H1 (cell line): ENCODE data around the gene TBC1D19. TPM values are rescaled to one million over a fixed set of nuclear protein-coding genes. Genes with fewer than 3 reads are reported as not detected.

Experiments
- CTCF ChIA-PET: fragments of 300-600 bp; sonication (Branson Sonifier 250); formaldehyde crosslinking; loops from one replicate; lab custom pipeline; 2021; ENCODE audit not compliant: partially characterized antibody; lab: Charles Lee
- POLR2A ChIA-PET: fragments of 300-600 bp; sonication (Branson Sonifier 250); formaldehyde crosslinking; loops from one replicate; lab custom pipeline; 2021; ENCODE audit warnings: inconsistent platforms; ENCODE audit not compliant: partially characterized antibody; lab: Charles Lee
- DNase-seq, 2 experiments: peaks; one replicate each; pipeline versions ENCODE4 v3.0.0 to v3.0.0-alpha.2; 2010 to 2022; ENCODE audit warnings: low spot score in 2 of 2, low read depth in 1 of 2, mixed read lengths in 1 of 2
- FAIRE-seq: peaks from 2 replicates; lab custom pipeline; 2011; peaks lifted over from hg19 to GRCh38; lab: Jason Lieb, UNC
- H2AFZ ChIP-seq: 2 replicates; pipeline ENCODE4 v1.8.1; 2012; ENCODE audit warnings: low read length, inconsistent platforms
- H2AK5ac ChIP-seq: 2 replicates; pipeline ENCODE4 v1.6.1; 2013; ENCODE audit warnings: low read depth, low read length
- H2BK120ac ChIP-seq: replicated peaks from 2 replicates; pipeline ENCODE3; 2013; ENCODE audit warnings: low read depth, low read length, inconsistent platforms
- H2BK12ac ChIP-seq: 2 replicates; pipeline ENCODE4 v1.6.1; 2013; ENCODE audit warnings: low read depth, low read length
- H2BK15ac ChIP-seq: 2 replicates; pipeline ENCODE4 v1.6.1; 2013; ENCODE audit warnings: low read length
- H2BK20ac ChIP-seq: 2 replicates; pipeline ENCODE4 v1.6.1; 2013; ENCODE audit warnings: low read length
- H2BK5ac ChIP-seq: 2 replicates; pipeline ENCODE4 v1.6.1; 2013; ENCODE audit warnings: low read depth, low read length
- H3K14ac ChIP-seq: 2 replicates; pipeline ENCODE4 v1.6.1; 2013; ENCODE audit warnings: inconsistent platforms; ENCODE audit not compliant: insufficient read length
- H3K18ac ChIP-seq: 2 replicates; pipeline ENCODE4 v1.6.1; 2013; ENCODE audit warnings: low read length; ENCODE audit errors: extremely low read depth
- H3K23ac ChIP-seq: 2 replicates; pipeline ENCODE4 v1.6.1; 2013; ENCODE audit warnings: inconsistent platforms; ENCODE audit not compliant: insufficient read length
- H3K23me2 ChIP-seq: 2 replicates; pipeline ENCODE4 v1.6.1; 2013; ENCODE audit warnings: low read depth, low read length
- H3K27ac ChIP-seq: 2 replicates; pipeline ENCODE4 v1.6.1; 2011; ENCODE audit warnings: low read depth, low read length, inconsistent platforms
- H3K27me3 ChIP-seq, 4 experiments: replicated peaks in 1 of 4; 1 replicate in 1 of 4; 2 replicates in 3 of 4; pipeline versions ENCODE4 v1.6.1 to v1.8.1; 2011 to 2013; ENCODE audit warnings: low read length in 3 of 4, mild to moderate bottlenecking in 3 of 4, inconsistent platforms in 2 of 4, mixed read lengths in 2 of 4, moderate library complexity in 1 of 4; ENCODE audit not compliant: control insufficient read depth in 3 of 4, insufficient read depth in 3 of 4; ENCODE audit errors: extremely low read depth in 1 of 4
- H3K36me3 ChIP-seq, 4 experiments: 2 replicates each; pipeline versions ENCODE4 v1.6.1 to v1.8.1; 2011 to 2013; ENCODE audit warnings: mild to moderate bottlenecking in 4 of 4, low read length in 3 of 4, moderate library complexity in 2 of 4, control low read depth in 1 of 4, inconsistent platforms in 1 of 4; ENCODE audit not compliant: insufficient read depth in 4 of 4, control insufficient read depth in 2 of 4
- H3K4ac ChIP-seq: replicated peaks from 2 replicates; pipeline ENCODE3; 2013; ENCODE audit warnings: low read length, low read depth, mixed read lengths, inconsistent platforms; ENCODE audit not compliant: insufficient read length
- H3K4me1 ChIP-seq, 4 experiments: replicated peaks in 1 of 4; 1 replicate in 1 of 4; 2 replicates in 3 of 4; pipeline versions ENCODE4 v1.6.1 to v1.8.1; 2011 to 2013; ENCODE audit warnings: low read length in 3 of 4, inconsistent platforms in 2 of 4, mixed read lengths in 1 of 4; ENCODE audit not compliant: insufficient read depth in 4 of 4, control insufficient read depth in 3 of 4
- H3K4me2 ChIP-seq, 2 experiments: 2 replicates each; pipeline versions ENCODE4 v1.6.1 to v1.8.1; 2011 to 2013; ENCODE audit warnings: low read depth in 2 of 2, low read length in 2 of 2, control low read depth in 1 of 2, inconsistent platforms in 1 of 2, mild to moderate bottlenecking in 1 of 2; ENCODE audit not compliant: insufficient read depth in 1 of 2
- H3K4me3 ChIP-seq, 4 experiments: fragments of 200-600, 300-600 bp in 1 of 4; sonication (generic), shearing (Covaris generic), sonication (Bioruptor Twin) in 1 of 4; 2 replicates each; pipeline versions ENCODE4 v1.5.1 to v1.8.1; 2011 to 2016; ENCODE audit warnings: low read length in 4 of 4, low read depth in 3 of 4, control low read depth in 2 of 4, inconsistent platforms in 2 of 4, mild to moderate bottlenecking in 2 of 4, mixed read lengths in 1 of 4, moderate library complexity in 1 of 4; ENCODE audit not compliant: insufficient read depth in 2 of 4; ENCODE audit errors: extremely low read depth in 1 of 4
- H3K56ac ChIP-seq: replicated peaks from 2 replicates; pipeline ENCODE3; 2013; ENCODE audit warnings: low read depth, mild to moderate bottlenecking, mixed read lengths, low read length, inconsistent platforms; ENCODE audit not compliant: insufficient read length
- H3K79me1 ChIP-seq: 2 replicates; pipeline ENCODE4 v1.6.1; 2013; ENCODE audit warnings: low read depth, low read length, control low read depth
- H3K79me2 ChIP-seq, 2 experiments: 2 replicates each; pipeline versions ENCODE4 v1.6.1 to v1.8.1; 2012 to 2013; ENCODE audit warnings: low read length in 2 of 2, mild to moderate bottlenecking in 2 of 2, inconsistent platforms in 1 of 2; ENCODE audit not compliant: insufficient read depth in 2 of 2, control insufficient read depth in 1 of 2
- H3K9ac ChIP-seq, 4 experiments: replicated peaks in 1 of 4; 1 replicate in 1 of 4; 2 replicates in 3 of 4; pipeline versions ENCODE4 v1.6.1 to v1.8.1; 2011 to 2013; ENCODE audit warnings: low read depth in 3 of 4, low read length in 3 of 4, control low read depth in 2 of 4, mild to moderate bottlenecking in 2 of 4, moderate library complexity in 2 of 4, inconsistent platforms in 1 of 4; ENCODE audit errors: extremely low read depth in 1 of 4
- H3K9me3 ChIP-seq, 2 experiments: 2 replicates each; pipeline versions ENCODE4 v1.6.1 to v1.8.1; 2012 to 2013; ENCODE audit warnings: mild to moderate bottlenecking in 2 of 2, moderate library complexity in 2 of 2, control low read depth in 1 of 2, inconsistent platforms in 1 of 2, low read depth in 1 of 2, low read length in 1 of 2, mixed read lengths in 1 of 2; ENCODE audit not compliant: insufficient read depth in 2 of 2
- H4K20me1 ChIP-seq, 2 experiments: replicated peaks in 1 of 2; 2 replicates each; pipeline versions ENCODE3 to v1.8.1; 2011 to 2013; ENCODE audit warnings: inconsistent platforms in 2 of 2, low read length in 2 of 2, mild to moderate bottlenecking in 1 of 2; ENCODE audit not compliant: insufficient read depth in 2 of 2, control insufficient read depth in 1 of 2
- H4K5ac ChIP-seq: 2 replicates; pipeline ENCODE4 v1.6.1; 2013; ENCODE audit warnings: low read length, low read depth, mixed read lengths, inconsistent platforms; ENCODE audit not compliant: insufficient read length
- H4K8ac ChIP-seq: 2 replicates; pipeline ENCODE4 v1.8.0; 2013; ENCODE audit warnings: mild to moderate bottlenecking, moderate library complexity, low read length, inconsistent platforms; ENCODE audit not compliant: insufficient read depth; ENCODE audit errors: extremely low read depth
- H4K91ac ChIP-seq: replicated peaks from 2 replicates; pipeline ENCODE3; 2013; ENCODE audit warnings: low read length, mixed read lengths, inconsistent platforms; ENCODE audit not compliant: insufficient read length
- TEAD4 ChIP-seq: IDR thresholded peaks from 2 replicates; pipeline ENCODE4 v1.6.1; 2012; ENCODE audit warnings: low read depth, low read length, inconsistent platforms, mixed read lengths
- WGBS, 2 experiments: shearing (Covaris generic) in 1 of 2; methylation state at CpG; one replicate each; pipeline versions ENCODE4 v1.1.6 to v1.1.7; 2013 to 2015; ENCODE audit warnings: low lambda C conversion rate in 2 of 2, mixed read lengths in 2 of 2, inconsistent platforms in 1 of 2, low coverage in 1 of 2, missing lambda C conversion rate in 1 of 2; ENCODE audit not compliant: insufficient replicate concordance in 2 of 2, insufficient coverage in 1 of 2, insufficient read length in 1 of 2; ENCODE audit errors: extremely low coverage in 1 of 2, missing lambda C conversion rate in 1 of 2; 5-methylcytosine and 5-hydroxymethylcytosine counted together
- polyA plus RNA-seq, 7 experiments: library from polyadenylated mRNA; depleted of rRNA in 3 of 7; stranded (reverse) in 5 of 7; unstranded in 2 of 7; fragments of >200 nt in 5 of 7; fragments of 200-250 nt in 2 of 7; gene quantifications; 1 replicate in 5 of 7; 2 replicates in 1 of 7; 4 replicates in 1 of 7; pipeline versions ENCODE4 v1.2.1 to v1.2.3, GENCODE V29; 2011 to 2013; ENCODE audit warnings: missing spikeins in 2 of 7, mixed read lengths in 2 of 7
- total RNA-seq: library from RNA; stranded (reverse); fragmentation: NEBNext Ultra II Directional; extraction: Animal tissue kit (Norgen Biotek cat#: 25700); gene quantifications from 2 replicates; pipeline ENCODE4 v1.2.1, GENCODE V29; 2021

Gene TBC1D19
- total and polyA plus RNA-seq, 2 of the 8 experiments (the other 6 are each of a cell fraction or from before 2014, with no cell fraction given) = 1.9 to 3.5 TPM

GRCh38 chr4:26784207-26784865 lies 200.5 kb downstream of the TBC1D19 start:
- H3K79me2 ChIP-seq = no peaks in the 10 kb centered on the region
- H2AK5ac ChIP-seq = no peak overlapping the region
- no peak overlapping the region for H3K27ac ChIP-seq
- no peak overlapping the region for H2BK15ac ChIP-seq
- no peak overlapping the region for H2BK20ac ChIP-seq
- peaks cover 0 to 3% (median 0%) of the 10 kb centered on the region in 4 experiments; a peak in 3 of 7 replicates for H3K4me1 ChIP-seq
- H4K8ac ChIP-seq = no peak overlapping the region
- no peaks in the 10 kb centered on the region for H3K79me1 ChIP-seq
- H3K56ac ChIP-seq = no peak overlapping the region
- H4K5ac ChIP-seq = no peak overlapping the region
- no peaks in the 10 kb centered on the region for H3K27me3 ChIP-seq
- no peak overlapping the region for H2BK5ac ChIP-seq
- FAIRE-seq = no peak
- peaks cover 0 to 1% of the 10 kb centered on the region in 2 experiments for H4K20me1 ChIP-seq
- H3K9ac ChIP-seq = no peak overlapping the region
- H2AFZ ChIP-seq = no peak overlapping the region
- no peaks in the 10 kb centered on the region for H3K9me3 ChIP-seq
- no peak overlapping the region for H2BK12ac ChIP-seq
- no peak overlapping the region for H3K4ac ChIP-seq
- no peak overlapping the region for H3K14ac ChIP-seq
- CTCF ChIA-PET = interaction anchor here (0.6 kb wide), 1 partner anchor 326 kb away, joined by 4 read pairs; no protein-coding TSS in a partner anchor
- no peak for TF ChIP-seq TEAD4
- 79% methylated on average over 1 of the region's 1 CpG; no CpG with 5 or more reads in 1 of the 2 experiments for WGBS, 2 experiments
- POLR2A ChIA-PET = no interaction called here
- no peak overlapping the region for H4K91ac ChIP-seq
- no peaks in the 10 kb centered on the region for H3K36me3 ChIP-seq
- H3K4me3 ChIP-seq = no peak overlapping the region
- H3K23ac ChIP-seq = no peak overlapping the region
- no peak overlapping the region for H2BK120ac ChIP-seq
- no peaks in the 10 kb centered on the region for H3K23me2 ChIP-seq
- H3K4me2 ChIP-seq = no peak overlapping the region
- DNase-seq = no peak
- no peak overlapping the region for H3K18ac ChIP-seq
